GM20000 (cell line): ENCODE measurements around the gene AKNA.

Source experiments
- DNase-seq: peaks from one replicate; pipeline ENCODE4 v3.0.0; 2012; ENCODE audit warnings: low spot score
- CTCF ChIP-seq: IDR thresholded peaks from 2 replicates; pipeline ENCODE4 v1.5.1; 2012; ENCODE audit warnings: mild to moderate bottlenecking, control low read depth; ENCODE audit errors: extremely low read depth, missing control alignments

The AKNA gene

DNA sequence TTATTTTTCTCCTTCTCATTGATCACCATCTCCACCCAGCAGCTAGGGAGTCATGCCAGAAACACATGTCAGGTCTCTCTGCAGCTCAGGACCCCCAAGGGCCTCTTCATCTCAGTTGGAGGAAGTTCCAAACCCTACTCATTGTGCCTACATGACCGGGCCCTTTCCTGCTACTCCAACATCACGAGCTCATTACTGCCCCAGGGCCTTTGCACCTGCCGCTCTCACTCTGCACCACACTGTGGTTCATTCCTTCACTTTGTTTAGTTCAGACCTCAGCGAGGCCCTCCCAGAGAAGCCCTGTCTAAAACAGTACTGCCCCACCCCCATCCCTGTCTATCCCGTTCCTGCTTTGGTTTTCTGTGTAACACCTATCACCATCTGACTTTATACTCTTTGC is 22.1 kb upstream of the AKNA start:
- TF ChIP-seq CTCF: no peak

DNA sequence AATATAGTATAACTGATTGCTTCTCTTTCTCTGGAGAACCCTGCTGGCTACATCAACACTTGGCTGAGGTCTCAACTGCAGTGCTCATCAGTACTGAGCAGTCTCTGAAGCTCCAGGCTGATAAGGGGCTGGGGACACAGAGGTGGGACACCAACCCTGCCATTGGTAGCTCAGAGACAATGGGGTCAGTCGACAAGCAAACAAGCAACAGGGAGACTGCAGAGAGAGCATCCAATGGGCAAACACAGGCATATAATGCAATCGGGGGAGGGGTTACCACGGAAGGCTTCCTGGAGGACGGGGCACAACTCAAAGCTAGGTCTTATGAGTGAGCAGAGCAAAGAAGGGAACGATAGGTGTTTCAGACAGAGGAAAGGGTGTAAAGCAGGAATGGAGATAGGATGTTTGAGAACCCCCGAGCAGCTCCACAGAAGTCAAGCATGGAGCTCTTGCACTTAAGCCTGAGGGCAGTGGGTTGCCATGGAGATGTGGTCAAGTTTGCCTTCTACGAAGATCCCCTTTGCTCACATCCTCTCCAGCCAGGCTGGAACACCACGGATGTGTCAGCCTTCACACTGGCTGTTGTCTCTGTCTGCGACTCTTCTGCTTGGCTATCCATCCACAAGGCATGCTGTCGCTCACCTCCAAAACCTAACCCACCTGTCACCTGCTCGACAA is 21.5 kb upstream of the AKNA start:
- TF ChIP-seq CTCF: no peak
- no peak for DNase-seq

More for the DNA sequence above, 22.1 kb upstream of the AKNA start:
- no peak for DNase-seq

- no peak for DNase-seq
- TF ChIP-seq CTCF: no peak
These were observed 20.9 kb upstream of the AKNA start for GRCh38 chr9:114408645-114409044.

- TF ChIP-seq CTCF: no peak
- DNase-seq: no peak
These were observed 20.1 kb upstream of the AKNA start for GRCh38 chr9:114407889-114408288.

GRCh38 chr9:114406441-114406840 is 18.7 kb upstream of the AKNA start:
- DNase-seq: no peak
- TF ChIP-seq CTCF: no peak

DNA sequence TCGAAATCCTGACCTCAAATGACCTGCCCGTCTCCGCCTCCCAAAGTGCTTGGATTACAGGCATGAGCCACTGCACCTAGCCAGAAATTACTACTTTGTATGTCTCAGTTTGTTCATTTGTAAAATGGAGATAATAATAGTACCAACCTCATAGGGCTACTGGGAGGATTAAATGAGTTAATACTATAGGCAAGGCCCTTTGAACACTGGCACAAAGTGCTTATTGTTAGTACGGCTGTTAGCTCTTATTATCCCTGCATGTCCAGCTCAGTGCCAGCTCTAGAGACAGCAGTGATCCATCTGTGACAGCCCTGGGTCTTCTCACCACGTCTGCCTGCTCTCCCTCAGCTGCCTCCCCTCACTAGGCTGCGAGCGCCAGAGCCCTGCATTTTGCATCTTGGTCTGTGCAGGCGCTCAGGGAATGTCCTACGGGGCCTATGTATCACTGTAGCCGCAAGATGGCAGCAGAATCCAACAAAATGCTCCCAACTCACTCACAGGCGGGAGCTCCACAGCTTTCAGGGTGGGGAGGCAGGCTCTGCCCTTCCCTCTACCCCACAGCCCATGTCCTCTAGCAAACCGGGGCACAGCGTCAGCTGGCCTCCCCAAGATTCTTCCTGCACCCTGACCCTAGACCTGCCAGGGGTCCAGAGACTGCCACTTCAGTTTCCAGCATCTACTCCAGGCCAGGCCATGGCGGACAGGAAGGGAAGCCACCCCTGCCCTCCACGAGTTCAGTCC is 17.7 kb upstream of the AKNA start:
- DNase-seq: peak; percentile 83
- TF ChIP-seq CTCF: peak; percentile 59

- DNase-seq: no peak
These were observed 16.7 kb upstream of the AKNA start for GRCh38 chr9:114404531-114404930.

More at GRCh38 chr9:114404531-114404930, 16.7 kb upstream of the AKNA start:
- TF ChIP-seq CTCF: no peak
